KMS-11 (cell line): ENCODE results near the gene APRT.

Source experiments
- H2AFZ ChIP-seq: fragments of 200-600 bp; sonication (generic); 2 replicates; pipeline ENCODE4 v1.6.1; 2016; ENCODE audit warnings: antibody characterized with exemption, mixed run types, low read depth
- H3K27ac ChIP-seq: fragments of 200-600 bp; sonication (generic); 2 replicates; pipeline ENCODE4 v1.6.1; 2016; ENCODE audit warnings: mild to moderate bottlenecking, mixed run types
- H3K27me3 ChIP-seq: fragments of 200-600 bp; sonication (generic); 2 replicates; pipeline ENCODE4 v1.6.1; 2017; ENCODE audit warnings: mild to moderate bottlenecking, low read depth, mixed run types, moderate library complexity; ENCODE audit not compliant: insufficient read depth
- H3K36me3 ChIP-seq: fragments of 200-600 bp; sonication (generic); 2 replicates; pipeline ENCODE4 v1.6.1; 2017; ENCODE audit warnings: mild to moderate bottlenecking, mixed run types; ENCODE audit not compliant: insufficient read depth
- H3K4me1 ChIP-seq: fragments of 200-600 bp; sonication (generic); 2 replicates; pipeline ENCODE4 v1.6.1; 2016; ENCODE audit warnings: mild to moderate bottlenecking, low read depth, mixed run types; ENCODE audit not compliant: poor library complexity, severe bottlenecking
- H3K4me2 ChIP-seq: fragments of 200-600 bp; sonication (generic); 2 replicates; pipeline ENCODE4 v1.7.0; 2016; ENCODE audit warnings: mild to moderate bottlenecking, mixed run types
- H3K4me3 ChIP-seq: fragments of 200-600 bp; sonication (generic); IDR thresholded peaks from 2 replicates; pipeline ENCODE4 v1.6.1; 2017; ENCODE audit warnings: low read depth, low read length, mixed read lengths; ENCODE audit not compliant: insufficient read depth
- H3K79me2 ChIP-seq: fragments of 200-600 bp; sonication (generic); 2 replicates; pipeline ENCODE4 v1.6.1; 2016; ENCODE audit warnings: low read depth, mixed run types; ENCODE audit not compliant: insufficient read depth
- H3K9ac ChIP-seq: fragments of 200-600 bp; sonication (generic); 2 replicates; pipeline ENCODE4 v1.6.1; 2016; ENCODE audit warnings: mild to moderate bottlenecking, mixed run types
- H4K20me1 ChIP-seq: fragments of 200-600 bp; sonication (generic); 2 replicates; pipeline ENCODE4 v1.6.1; 2016; ENCODE audit warnings: mild to moderate bottlenecking, mixed run types; ENCODE audit not compliant: insufficient read depth
- TF ChIP-seq, protein P1 (sequence below): fragments of 200-600 bp; sonication (generic); conservative IDR thresholded peaks from 2 replicates; pipeline ENCODE4 v1.6.1; 2017; ENCODE audit warnings: low read depth, mild to moderate bottlenecking, antibody characterized with exemption, low read length, moderate library complexity, mixed read lengths

The APRT gene

DNA sequence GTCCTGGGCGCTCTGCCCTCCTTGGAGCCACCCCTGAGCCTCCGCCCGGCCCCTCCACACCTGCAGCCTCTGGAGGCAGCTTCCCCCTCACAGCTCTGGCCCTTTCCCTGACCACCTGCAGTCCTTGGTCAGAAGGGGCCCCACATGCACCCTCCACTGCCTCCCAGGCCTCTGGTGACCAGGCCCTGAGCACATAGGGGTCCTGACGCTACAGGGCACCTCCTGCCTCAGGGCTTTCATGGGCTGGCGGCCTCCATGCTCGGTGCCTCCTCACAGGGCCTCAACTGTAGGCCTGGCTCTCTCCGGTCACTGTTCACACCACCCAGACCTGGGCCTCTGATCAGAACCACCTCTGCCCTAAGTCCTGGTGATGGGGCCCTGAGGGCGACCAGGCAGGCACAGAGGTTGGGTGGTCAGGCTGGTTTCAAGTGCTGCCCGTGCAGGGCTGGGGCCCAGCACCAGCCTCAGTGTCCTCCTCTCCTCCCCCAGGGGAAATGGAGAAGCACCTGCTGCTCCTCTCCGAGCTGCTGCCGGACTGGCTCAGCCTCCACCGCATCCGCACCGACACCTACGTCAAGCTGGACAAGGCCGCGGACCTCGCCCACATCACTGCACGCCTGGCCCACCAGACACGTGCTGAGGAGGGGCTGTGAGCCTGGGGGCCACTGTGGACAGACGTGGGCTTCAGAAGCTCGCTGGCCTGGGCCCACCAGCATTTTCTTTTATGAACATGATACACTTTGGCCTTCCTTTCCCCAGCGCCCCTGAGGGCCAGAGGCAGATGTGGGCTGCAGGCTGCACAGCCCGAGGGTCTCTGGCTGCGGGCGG is 3.9 kb downstream of the APRT start:
- H3K4me3 ChIP-seq = no peak overlapping the region
- H3K4me2 ChIP-seq = no peak overlapping the region
- no peak overlapping the region; the same call in 1 of the 2 replicates for H3K27ac ChIP-seq
- H3K4me1 ChIP-seq = peaks cover 35% of the 10 kb centered on the region
- H3K36me3 ChIP-seq = peaks cover 6% of the 10 kb centered on the region; the same call in 1 of the 2 replicates
- H3K79me2 ChIP-seq = peaks cover 57% of the 10 kb centered on the region
- H3K27me3 ChIP-seq = no peaks in the 10 kb centered on the region
- H2AFZ ChIP-seq = no peak overlapping the region
- H3K9ac ChIP-seq = no peak overlapping the region
- no peaks in the 10 kb centered on the region; the same call in 1 of the 2 replicates for H4K20me1 ChIP-seq
- TF ChIP-seq, protein P1, sequence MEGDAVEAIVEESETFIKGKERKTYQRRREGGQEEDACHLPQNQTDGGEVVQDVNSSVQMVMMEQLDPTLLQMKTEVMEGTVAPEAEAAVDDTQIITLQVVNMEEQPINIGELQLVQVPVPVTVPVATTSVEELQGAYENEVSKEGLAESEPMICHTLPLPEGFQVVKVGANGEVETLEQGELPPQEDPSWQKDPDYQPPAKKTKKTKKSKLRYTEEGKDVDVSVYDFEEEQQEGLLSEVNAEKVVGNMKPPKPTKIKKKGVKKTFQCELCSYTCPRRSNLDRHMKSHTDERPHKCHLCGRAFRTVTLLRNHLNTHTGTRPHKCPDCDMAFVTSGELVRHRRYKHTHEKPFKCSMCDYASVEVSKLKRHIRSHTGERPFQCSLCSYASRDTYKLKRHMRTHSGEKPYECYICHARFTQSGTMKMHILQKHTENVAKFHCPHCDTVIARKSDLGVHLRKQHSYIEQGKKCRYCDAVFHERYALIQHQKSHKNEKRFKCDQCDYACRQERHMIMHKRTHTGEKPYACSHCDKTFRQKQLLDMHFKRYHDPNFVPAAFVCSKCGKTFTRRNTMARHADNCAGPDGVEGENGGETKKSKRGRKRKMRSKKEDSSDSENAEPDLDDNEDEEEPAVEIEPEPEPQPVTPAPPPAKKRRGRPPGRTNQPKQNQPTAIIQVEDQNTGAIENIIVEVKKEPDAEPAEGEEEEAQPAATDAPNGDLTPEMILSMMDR = no peak

DNA sequence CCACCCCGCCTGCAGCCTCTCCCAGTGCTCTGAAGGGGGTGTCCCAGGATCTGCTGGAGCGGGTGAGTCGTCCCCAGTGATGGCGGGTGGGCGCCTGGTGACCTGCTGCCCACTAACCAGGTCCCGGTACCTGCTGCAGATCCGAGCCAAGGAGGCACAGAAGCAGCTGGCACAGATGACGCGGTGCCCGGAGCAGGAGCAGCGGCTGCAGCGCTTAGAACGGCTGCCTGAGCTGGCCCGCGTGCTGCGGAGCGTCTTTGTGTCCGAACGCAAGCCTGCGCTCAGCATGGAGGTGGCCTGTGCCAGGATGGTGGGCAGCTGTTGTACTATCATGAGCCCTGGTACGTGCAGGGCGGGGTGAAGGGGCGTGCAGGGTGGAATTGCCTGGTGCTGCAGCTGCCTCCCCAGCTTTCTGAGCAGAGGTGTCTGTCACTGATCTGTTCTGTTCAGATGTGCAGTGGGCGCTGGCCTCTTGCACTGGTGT is 4.5 kb downstream of the APRT start:
- Histone ChIP-seq H3K27me3 (no peaks in the 10 kb centered on the region), H3K4me1 (peaks cover 35% of the 10 kb centered on the region), H3K4me2 (no peak overlapping the region), H3K27ac (no peak overlapping the region), H3K9ac (no peak overlapping the region), H3K79me2 (peaks cover 57% of the 10 kb centered on the region), H3K4me3 (no peak overlapping the region), H4K20me1 (no peaks in the 10 kb centered on the region; the same call in 1 of the 2 replicates), H2AFZ (no peak overlapping the region), H3K36me3 (peaks cover 6% of the 10 kb centered on the region; the same call in 1 of the 2 replicates)
- TF ChIP-seq, protein P1 = no peak

DNA sequence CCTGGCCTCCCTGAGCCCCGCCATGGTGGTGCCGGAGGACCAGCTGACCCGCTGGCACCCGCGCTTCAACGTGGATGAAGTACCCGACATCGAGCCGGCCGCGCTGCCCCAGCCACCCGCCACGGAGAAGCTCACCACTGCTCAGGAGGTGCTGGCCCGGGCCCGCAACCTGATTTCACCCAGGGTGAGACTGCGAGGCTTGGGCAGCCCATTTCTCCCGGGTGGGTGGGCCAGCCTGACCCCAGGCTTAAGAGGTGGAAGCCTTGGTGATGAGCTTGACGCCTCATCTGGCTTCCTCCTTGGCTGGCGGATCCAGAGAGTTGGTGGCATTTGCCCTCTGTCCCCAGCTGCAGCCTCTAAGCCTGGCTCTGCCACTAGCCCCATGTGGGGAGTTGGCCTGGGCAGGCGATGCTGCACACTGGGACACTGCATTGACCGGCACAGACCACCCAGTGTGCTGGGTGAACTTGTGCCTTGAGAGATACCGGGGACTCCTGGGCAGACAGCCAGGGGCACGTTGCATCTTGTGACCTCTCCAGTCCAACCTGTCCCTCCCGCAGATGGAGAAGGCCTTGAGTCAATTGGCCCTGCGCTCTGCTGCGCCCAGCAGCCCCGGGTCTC is 5.1 kb downstream of the APRT start:
- Histone ChIP-seq H3K4me3 (no peak overlapping the region), H3K4me2 (no peak overlapping the region; the same call in 1 of the 2 replicates), H3K27ac (no peak overlapping the region), H4K20me1 (no peaks in the 10 kb centered on the region; the same call in 1 of the 2 replicates), H3K36me3 (peaks cover 6% of the 10 kb centered on the region; the same call in 1 of the 2 replicates), H2AFZ (no peak overlapping the region), H3K79me2 (peaks cover 57% of the 10 kb centered on the region), H3K9ac (no peak overlapping the region), H3K4me1 (peaks cover 35% of the 10 kb centered on the region), H3K27me3 (no peaks in the 10 kb centered on the region)
- TF ChIP-seq, protein P1 = no peak

DNA sequence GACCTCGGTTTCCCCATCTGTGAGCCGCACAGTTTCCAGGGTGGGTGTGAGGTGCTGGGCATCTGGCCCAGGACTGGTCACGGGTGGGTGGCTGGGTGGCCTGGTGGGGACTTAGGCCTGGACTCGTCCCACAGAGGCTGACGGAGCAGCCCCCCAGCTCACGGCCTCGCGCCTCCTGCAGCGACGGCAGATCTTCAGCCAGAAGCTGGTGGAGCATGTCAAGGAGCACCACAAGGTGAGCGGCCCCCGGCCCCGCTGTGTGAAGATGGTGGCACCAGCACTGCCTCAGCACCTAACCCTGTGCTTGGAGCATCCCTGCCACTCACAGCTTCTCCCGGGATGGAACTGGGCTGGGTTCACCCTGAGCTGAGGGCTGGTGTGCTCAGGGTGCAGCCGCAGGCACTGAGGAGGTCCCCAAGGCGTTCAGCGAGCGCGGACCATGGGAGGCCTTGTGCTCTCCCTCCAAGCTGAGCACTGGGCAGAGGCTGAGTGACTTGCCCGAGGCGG is 5.8 kb downstream of the APRT start:
- Histone ChIP-seq H4K20me1 (no peaks in the 10 kb centered on the region; the same call in 1 of the 2 replicates), H3K27me3 (no peaks in the 10 kb centered on the region), H3K4me3 (no peak overlapping the region), H3K9ac (no peak overlapping the region), H3K4me1 (peaks cover 35% of the 10 kb centered on the region), H3K36me3 (peaks cover 6% of the 10 kb centered on the region; the same call in 1 of the 2 replicates), H3K79me2 (peaks cover 55% of the 10 kb centered on the region), H2AFZ (no peak overlapping the region), H3K27ac (no peak overlapping the region), H3K4me2 (no peak overlapping the region; the same call in 1 of the 2 replicates)
- TF ChIP-seq, protein P1 = no peak
